ENCODE measurements around the gene VPS13C. TPM values are rescaled to one million over a fixed set of nuclear protein-coding genes. Genes with fewer than 3 reads are reported as not detected.

Gene VPS13C
- total RNA-seq, 1 donor from 2014 or later: 35.0 TPM

- H3K4me3 ChIP-seq (ENCODE audit: low read depth, low read length): no peak overlapping the region
- FAIRE-seq: peak; percentile 75
- TF ChIP-seq CTCF (IDR thresholded peaks at IDR 0.05; ENCODE audit: insufficient read depth, low read length, severe bottlenecking): no peak
- H3K36me3 ChIP-seq (ENCODE audit: control insufficient read depth, insufficient read depth, low read length): no peaks in the 10 kb centered on the region
- no peak for DNase-seq (ENCODE audit: low read depth)
- no peaks in the 10 kb centered on the region for H3K27me3 ChIP-seq (ENCODE audit: control insufficient read depth, insufficient read depth, low read length)
These were observed 240.9 kb downstream of the VPS13C start for GRCh38 chr15:61819386-61819785.

- Histone ChIP-seq H3K27me3 (ENCODE audit: control insufficient read depth, insufficient read depth, low read length) (no peaks in the 10 kb centered on the region), H3K36me3 (ENCODE audit: control insufficient read depth, insufficient read depth, low read length) (no peaks in the 10 kb centered on the region), H3K4me3 (ENCODE audit: low read depth, low read length) (no peak overlapping the region)
- no peak for TF ChIP-seq CTCF (IDR thresholded peaks at IDR 0.05; ENCODE audit: insufficient read depth, low read length, severe bottlenecking)
- FAIRE-seq: no peak
- no peak for DNase-seq (ENCODE audit: low read depth)
These were observed 241.4 kb downstream of the VPS13C start for GRCh38 chr15:61818801-61819200.

- no peaks in the 10 kb centered on the region for H3K36me3 ChIP-seq (ENCODE audit: control insufficient read depth, insufficient read depth, low read length)
- no peak overlapping the region for H3K4me3 ChIP-seq (ENCODE audit: low read depth, low read length)
- no peak for FAIRE-seq
- no peak for DNase-seq (ENCODE audit: low read depth)
- H3K27me3 ChIP-seq (ENCODE audit: control insufficient read depth, insufficient read depth, low read length): no peaks in the 10 kb centered on the region
- no peak for TF ChIP-seq CTCF (IDR thresholded peaks at IDR 0.05; ENCODE audit: insufficient read depth, low read length, severe bottlenecking)
These were observed 243.4 kb downstream of the VPS13C start for GRCh38 chr15:61816856-61817255.

- FAIRE-seq (no peak), DNase-seq (ENCODE audit: low read depth) (no peak)
- Histone ChIP-seq H3K36me3 (ENCODE audit: control insufficient read depth, insufficient read depth, low read length) (no peaks in the 10 kb centered on the region), H3K27me3 (ENCODE audit: control insufficient read depth, insufficient read depth, low read length) (no peaks in the 10 kb centered on the region), H3K4me3 (ENCODE audit: low read depth, low read length) (no peak overlapping the region)
- no peak for TF ChIP-seq CTCF (IDR thresholded peaks at IDR 0.05; ENCODE audit: insufficient read depth, low read length, severe bottlenecking)
These were observed 244.7 kb downstream of the VPS13C start for GRCh38 chr15:61815356-61816083.

- H3K36me3 ChIP-seq (ENCODE audit: control insufficient read depth, insufficient read depth, low read length): no peaks in the 10 kb centered on the region
- FAIRE-seq (no peak), DNase-seq (ENCODE audit: low read depth) (no peak)
- no peaks in the 10 kb centered on the region for H3K27me3 ChIP-seq (ENCODE audit: control insufficient read depth, insufficient read depth, low read length)
- no peak for TF ChIP-seq CTCF (IDR thresholded peaks at IDR 0.05; ENCODE audit: insufficient read depth, low read length, severe bottlenecking)
- H3K4me3 ChIP-seq (ENCODE audit: low read depth, low read length): no peak overlapping the region
These were observed 247.8 kb downstream of the VPS13C start for GRCh38 chr15:61812476-61812875.

GRCh38 chr15:61811952-61812351 is 248.3 kb downstream of the VPS13C start:
- no peak for TF ChIP-seq CTCF (IDR thresholded peaks at IDR 0.05; ENCODE audit: insufficient read depth, low read length, severe bottlenecking)
- H3K36me3 ChIP-seq (ENCODE audit: control insufficient read depth, insufficient read depth, low read length): no peaks in the 10 kb centered on the region
- no peaks in the 10 kb centered on the region for H3K27me3 ChIP-seq (ENCODE audit: control insufficient read depth, insufficient read depth, low read length)
- no peak overlapping the region for H3K4me3 ChIP-seq (ENCODE audit: low read depth, low read length)
- FAIRE-seq: no peak
- DNase-seq (ENCODE audit: low read depth): no peak

Measured in bronchial epithelial cell (primary cell).